GM10266 (cell line): ENCODE results near the gene ZNF608.

ENCODE experiments used
- DNase-seq: peaks from one replicate; pipeline ENCODE4 v3.0.0; 2012; ENCODE audit errors: extremely low spot score
- CTCF ChIP-seq: IDR thresholded peaks from 2 replicates; pipeline ENCODE4 v1.5.1; 2012; ENCODE audit warnings: mild to moderate bottlenecking, low read depth; ENCODE audit not compliant: control insufficient read depth, insufficient read depth; ENCODE audit errors: missing control alignments

ZNF608 gene

GRCh38 chr5:124744170-124744971 lies 2.1 kb downstream of the ZNF608 start:
- DNase-seq: no peak

GRCh38 chr5:124743602-124744169 lies 2.8 kb downstream of the ZNF608 start:
- no peak for DNase-seq
- no peak for TF ChIP-seq CTCF

More at GRCh38 chr5:124744170-124744971, 2.1 kb downstream of the ZNF608 start:
- TF ChIP-seq CTCF: peak; percentile 15

DNA sequence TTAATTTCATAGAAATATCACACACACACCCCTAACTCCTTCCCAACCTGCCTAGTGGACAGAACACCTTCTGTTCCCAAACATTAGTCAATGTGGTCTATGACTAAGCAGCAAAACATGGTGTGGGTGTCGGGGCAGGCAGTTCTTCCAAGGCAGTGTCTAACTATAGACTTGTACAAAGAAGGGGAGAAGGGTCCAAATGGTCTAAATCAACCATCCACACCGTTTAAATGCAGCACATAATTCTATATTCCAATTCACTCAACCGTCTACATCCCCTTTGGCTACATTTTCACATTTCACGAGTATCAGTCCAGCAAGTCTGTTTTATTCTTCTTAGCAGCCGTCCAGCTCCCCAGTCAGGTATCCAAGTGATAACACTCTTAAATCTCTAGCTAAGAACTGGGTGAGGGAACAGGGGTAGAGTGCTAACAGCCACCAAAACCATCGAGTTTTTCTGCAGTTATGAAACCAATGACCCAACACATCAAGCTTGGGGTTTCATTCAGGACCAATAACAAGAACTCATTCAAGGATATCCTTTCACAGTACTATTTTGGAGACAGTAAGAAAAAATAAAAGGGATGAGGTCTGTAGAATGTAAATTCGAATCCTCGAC lies 3.3 kb downstream of the ZNF608 start:
- no peak for TF ChIP-seq CTCF
- no peak for DNase-seq

DNA sequence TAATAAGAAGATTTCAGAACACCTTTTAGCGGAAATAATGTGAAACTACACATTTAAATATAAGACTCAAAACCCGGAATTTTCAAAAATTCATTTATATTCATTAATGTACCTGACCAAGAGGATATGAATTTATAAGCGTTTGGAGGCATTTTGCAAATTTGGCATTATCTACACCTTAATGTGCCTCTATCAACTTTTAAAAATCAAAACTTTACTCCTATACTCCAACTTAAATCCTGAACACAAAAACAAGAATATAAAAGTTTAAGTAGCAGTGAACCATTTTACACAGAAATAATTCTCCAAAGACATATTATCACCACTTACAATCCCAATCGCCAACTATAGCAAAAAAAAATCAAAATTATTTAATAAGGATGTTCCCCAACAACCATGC lies 3.9 kb downstream of the ZNF608 start:
- no peak for TF ChIP-seq CTCF

DNA sequence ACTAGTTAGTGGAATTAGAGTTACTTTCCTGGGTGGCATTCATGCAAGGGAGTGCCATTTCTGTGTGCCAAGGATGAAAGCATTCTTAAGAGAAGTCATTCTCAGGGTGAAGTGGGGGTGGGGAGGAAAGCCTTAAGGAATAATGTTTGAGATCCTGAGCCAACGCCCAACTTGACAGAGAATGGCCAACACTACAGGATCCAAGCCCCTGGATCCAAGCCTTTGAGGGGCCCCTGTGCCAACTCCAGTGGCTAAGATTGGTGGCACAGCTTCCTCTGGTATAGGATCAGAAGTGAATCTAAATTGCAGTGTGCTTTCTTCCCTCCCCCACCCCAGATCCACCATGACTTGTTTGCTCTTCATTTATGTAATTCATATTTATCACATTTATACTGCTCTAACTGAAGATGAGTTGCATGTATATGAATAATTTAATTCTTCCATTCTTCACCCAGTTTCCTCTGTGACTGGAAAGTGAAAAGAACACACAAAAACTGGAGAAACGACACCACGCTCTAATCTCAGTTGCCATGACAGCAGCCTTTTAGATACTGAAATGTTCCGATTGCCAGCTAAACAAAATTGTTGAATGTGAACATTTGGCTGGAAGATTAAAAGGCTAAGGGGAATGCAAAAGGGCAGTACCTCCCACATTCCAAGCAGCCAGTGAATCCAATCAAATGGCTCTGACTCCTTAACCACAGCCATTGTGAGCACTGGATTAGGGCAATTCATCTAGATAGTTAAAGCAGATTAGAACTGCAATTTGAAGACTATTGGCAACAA lies 4.5 kb downstream of the ZNF608 start:
- TF ChIP-seq CTCF: no peak

More for the DNA sequence above, 3.9 kb downstream of the ZNF608 start:
- DNase-seq: no peak

DNA sequence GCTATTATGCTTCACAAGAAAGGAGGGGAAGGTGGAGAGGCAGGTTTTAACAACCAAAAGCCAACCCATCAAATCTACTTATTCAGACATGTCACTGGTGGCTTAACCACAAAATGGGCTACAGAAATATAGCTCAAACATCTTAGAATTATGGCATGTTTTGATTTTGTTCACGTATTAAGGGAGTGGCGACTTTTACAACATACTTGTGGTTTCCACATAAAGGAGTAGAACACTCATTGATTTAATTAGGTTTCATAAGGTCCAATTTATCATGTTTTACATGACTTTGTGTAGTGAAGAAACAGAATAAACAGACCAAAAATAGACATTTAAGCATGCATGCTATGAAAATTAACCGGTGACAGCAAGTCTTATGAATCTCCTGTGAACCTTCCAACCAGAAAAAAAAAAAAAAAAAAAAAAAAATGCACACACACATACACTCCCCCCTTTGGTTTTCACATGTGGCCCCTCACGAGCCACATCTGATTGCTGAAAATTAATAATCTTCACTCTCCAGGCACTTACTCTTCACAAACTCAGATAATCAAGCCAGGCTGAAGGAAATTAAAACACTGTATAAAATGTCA lies 5.4 kb downstream of the ZNF608 start:
- DNase-seq: no peak

More for the DNA sequence above, 4.5 kb downstream of the ZNF608 start:
- no peak for DNase-seq

More for the DNA sequence above, 5.4 kb downstream of the ZNF608 start:
- TF ChIP-seq CTCF: no peak
